ENCODE data around the gene HYAL2.

HYAL2 gene

GRCh38 chr3:50322386-50323091 is at the start of gene HYAL2:
HYAL2 (minus strand) TSS chr3:50322745; CDS start chr3:50320489, 2,256 bp downstream.
- DNase-seq (ENCODE audit: low read depth) = no peak
- H3K4me3 ChIP-seq (ENCODE audit: low read depth, low read length) = peak within 1 kb of the TSS; percentile 62
- no peak for TF ChIP-seq MAX (IDR thresholded peaks at IDR 0.05; ENCODE audit: low read depth, low read length)
- no peak for TF ChIP-seq POLR2A (IDR thresholded peaks at IDR 0.05; ENCODE audit: extremely low read depth, insufficient read length)
- no peak for TF ChIP-seq MYC (IDR thresholded peaks at IDR 0.05; ENCODE audit: low read depth, low read length)
- TF ChIP-seq CTCF (IDR thresholded peaks at IDR 0.05; ENCODE audit: low read depth, low read length) = no peak

- TF ChIP-seq POLR2A (IDR thresholded peaks at IDR 0.05; ENCODE audit: extremely low read depth, insufficient read length) (no peak), MYC (IDR thresholded peaks at IDR 0.05; ENCODE audit: low read depth, low read length) (no peak), CTCF (IDR thresholded peaks at IDR 0.05; ENCODE audit: low read depth, low read length) (no peak), MAX (IDR thresholded peaks at IDR 0.05; ENCODE audit: low read depth, low read length) (no peak)
- no peak overlapping the region for H3K4me3 ChIP-seq (ENCODE audit: low read depth, low read length)
Measured at GRCh38 chr3:50371133-50371685, 48.7 kb upstream of the HYAL2 start.

GRCh38 chr3:50370594-50370993 is 48.0 kb upstream of the HYAL2 start:
- TF ChIP-seq CTCF (IDR thresholded peaks at IDR 0.05; ENCODE audit: low read depth, low read length) = no peak
- no peak for TF ChIP-seq POLR2A (IDR thresholded peaks at IDR 0.05; ENCODE audit: extremely low read depth, insufficient read length)
- TF ChIP-seq MYC (IDR thresholded peaks at IDR 0.05; ENCODE audit: low read depth, low read length) = no peak
- TF ChIP-seq MAX (IDR thresholded peaks at IDR 0.05; ENCODE audit: low read depth, low read length) = no peak
- peak; percentile 54 for DNase-seq (ENCODE audit: low read depth)
- H3K4me3 ChIP-seq (ENCODE audit: low read depth, low read length) = no peak overlapping the region

More at GRCh38 chr3:50371133-50371685, 48.7 kb upstream of the HYAL2 start:
- no peak for DNase-seq (ENCODE audit: low read depth)

- no peak overlapping the region for H3K4me3 ChIP-seq (ENCODE audit: low read depth, low read length)
- no peak for TF ChIP-seq POLR2A (IDR thresholded peaks at IDR 0.05; ENCODE audit: extremely low read depth, insufficient read length)
- no peak for TF ChIP-seq MAX (IDR thresholded peaks at IDR 0.05; ENCODE audit: low read depth, low read length)
- no peak for TF ChIP-seq CTCF (IDR thresholded peaks at IDR 0.05; ENCODE audit: low read depth, low read length)
- no peak for TF ChIP-seq MYC (IDR thresholded peaks at IDR 0.05; ENCODE audit: low read depth, low read length)
- DNase-seq (ENCODE audit: low read depth) = no peak
Measured at GRCh38 chr3:50369012-50369670, 46.6 kb upstream of the HYAL2 start.

- H3K4me3 ChIP-seq (ENCODE audit: low read depth, low read length) = no peak overlapping the region
- no peak for TF ChIP-seq MYC (IDR thresholded peaks at IDR 0.05; ENCODE audit: low read depth, low read length)
- DNase-seq (ENCODE audit: low read depth) = no peak
Measured at GRCh38 chr3:50365842-50366220, 43.3 kb upstream of the HYAL2 start.

All from NB4 (cell line).